Measurements from ENCODE around the gene EPHA2. TPM values are rescaled to one million over a fixed set of nuclear protein-coding genes. Genes with fewer than 3 reads are reported as not detected.
"Not testable (repeated sequence)": the region's sequence is repeated elsewhere in the genome, so short reads cannot be mapped to it uniquely, and the experiment has no call there.

Gene EPHA2
- total RNA-seq, 1 experiment from 2014 or later = 114 TPM

GRCh38 chr1:16168622-16169360 lies 12.9 kb upstream of the EPHA2 start:
- DNase-seq (ENCODE audit: low read depth) = no peak

GRCh38 chr1:16168144-16168495 lies 12.3 kb upstream of the EPHA2 start:
- DNase-seq (ENCODE audit: low read depth) = not testable (repeated sequence)

- DNase-seq (ENCODE audit: low read depth) = no peak
These were observed 11.7 kb upstream of the EPHA2 start for GRCh38 chr1:16167331-16168143.

- no peak for DNase-seq (ENCODE audit: low read depth)
These were observed 10.2 kb upstream of the EPHA2 start for GRCh38 chr1:16166117-16166516.

GRCh38 chr1:16165548-16165947 lies 9.7 kb upstream of the EPHA2 start:
- no peak for DNase-seq (ENCODE audit: low read depth)

- DNase-seq (ENCODE audit: low read depth) = no peak
These were observed 9.2 kb upstream of the EPHA2 start for GRCh38 chr1:16165073-16165364.

GRCh38 chr1:16164213-16165072 lies 8.6 kb upstream of the EPHA2 start:
- DNase-seq (ENCODE audit: low read depth) = peak; percentile 98

- not testable (repeated sequence) for DNase-seq (ENCODE audit: low read depth)
These were observed 7.8 kb upstream of the EPHA2 start for GRCh38 chr1:16163608-16164212.

- DNase-seq (ENCODE audit: low read depth) = no peak
These were observed 6.4 kb upstream of the EPHA2 start for GRCh38 chr1:16162163-16162822.

GRCh38 chr1:16161717-16162116 lies 5.8 kb upstream of the EPHA2 start:
- DNase-seq (ENCODE audit: low read depth) = no peak

- peak; percentile 69 for DNase-seq (ENCODE audit: low read depth)
These were observed 3.3 kb upstream of the EPHA2 start for GRCh38 chr1:16158993-16159831.

- no peak for DNase-seq (ENCODE audit: low read depth)
These were observed 2.2 kb upstream of the EPHA2 start for GRCh38 chr1:16158025-16158424.

- DNase-seq (ENCODE audit: low read depth) = no peak
These were observed 1.1 kb upstream of the EPHA2 start for GRCh38 chr1:16156848-16157495.

- DNase-seq (ENCODE audit: low read depth) = peak; percentile 34
These were observed 1.7 kb downstream of the EPHA2 start for GRCh38 chr1:16153999-16154673.

- DNase-seq (ENCODE audit: low read depth) = no peak
These were observed 2.5 kb downstream of the EPHA2 start for GRCh38 chr1:16153096-16153998.

GRCh38 chr1:16152481-16153087 lies 3.3 kb downstream of the EPHA2 start:
- DNase-seq (ENCODE audit: low read depth) = peak; percentile 48

GRCh38 chr1:16151995-16152384 lies 3.9 kb downstream of the EPHA2 start:
- DNase-seq (ENCODE audit: low read depth) = no peak
